Measurements from ENCODE around the gene FBP1. TPM values are rescaled to one million over a fixed set of nuclear protein-coding genes. Genes with fewer than 3 reads are reported as not detected.

The FBP1 gene
- total and polyA plus RNA-seq, 2 experiments from 2014 or later: 1.3 to 2.9 TPM

DNA sequence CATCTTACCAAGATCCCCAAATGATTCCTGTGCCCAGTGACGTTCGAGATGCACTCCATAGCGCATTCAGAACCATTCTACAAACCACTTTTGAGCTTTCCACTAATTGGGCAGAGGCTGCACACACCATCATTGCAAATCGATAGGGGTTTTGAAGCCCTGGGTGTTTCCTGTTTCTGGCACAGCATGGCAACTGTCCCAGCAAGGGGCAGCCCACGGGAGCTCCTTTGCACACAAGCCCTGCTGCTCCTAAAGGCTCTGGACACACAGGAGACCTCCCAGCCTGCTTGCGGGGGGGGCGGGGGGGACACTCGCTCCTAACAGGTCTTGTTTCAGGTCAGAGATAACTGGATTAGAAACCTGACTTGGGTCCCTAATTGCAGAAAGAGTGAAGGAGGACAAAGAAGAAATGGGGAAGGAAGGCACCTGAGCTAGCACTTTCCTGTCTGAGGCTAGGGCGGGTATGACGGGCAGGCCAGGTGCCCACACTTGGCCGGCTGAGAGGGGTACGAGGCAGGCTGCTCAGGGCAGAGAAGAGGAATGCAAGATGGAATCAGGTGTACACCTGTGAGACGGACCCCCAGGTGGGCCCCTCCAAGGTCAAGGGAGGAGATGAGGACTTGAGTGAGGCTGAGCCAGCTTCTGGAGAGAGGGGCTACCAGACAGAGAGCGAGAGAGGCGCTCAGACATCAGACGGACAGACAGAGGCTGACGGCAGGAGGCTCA is 820 bp downstream of the FBP1 start:
- TF ChIP-seq, protein P1, sequence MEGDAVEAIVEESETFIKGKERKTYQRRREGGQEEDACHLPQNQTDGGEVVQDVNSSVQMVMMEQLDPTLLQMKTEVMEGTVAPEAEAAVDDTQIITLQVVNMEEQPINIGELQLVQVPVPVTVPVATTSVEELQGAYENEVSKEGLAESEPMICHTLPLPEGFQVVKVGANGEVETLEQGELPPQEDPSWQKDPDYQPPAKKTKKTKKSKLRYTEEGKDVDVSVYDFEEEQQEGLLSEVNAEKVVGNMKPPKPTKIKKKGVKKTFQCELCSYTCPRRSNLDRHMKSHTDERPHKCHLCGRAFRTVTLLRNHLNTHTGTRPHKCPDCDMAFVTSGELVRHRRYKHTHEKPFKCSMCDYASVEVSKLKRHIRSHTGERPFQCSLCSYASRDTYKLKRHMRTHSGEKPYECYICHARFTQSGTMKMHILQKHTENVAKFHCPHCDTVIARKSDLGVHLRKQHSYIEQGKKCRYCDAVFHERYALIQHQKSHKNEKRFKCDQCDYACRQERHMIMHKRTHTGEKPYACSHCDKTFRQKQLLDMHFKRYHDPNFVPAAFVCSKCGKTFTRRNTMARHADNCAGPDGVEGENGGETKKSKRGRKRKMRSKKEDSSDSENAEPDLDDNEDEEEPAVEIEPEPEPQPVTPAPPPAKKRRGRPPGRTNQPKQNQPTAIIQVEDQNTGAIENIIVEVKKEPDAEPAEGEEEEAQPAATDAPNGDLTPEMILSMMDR (IDR thresholded peaks at IDR 0.05; ENCODE audit: low read depth, low read length): no peak
- H3K9me3 ChIP-seq (ENCODE audit: low read depth): no peaks in the 10 kb centered on the region
- H3K36me3 ChIP-seq: no peaks in the 10 kb centered on the region
- H3K4me3 ChIP-seq: peak overlapping the region; percentile 41
- H3K27ac ChIP-seq: no peak overlapping the region
- no peaks in the 10 kb centered on the region for H3K4me1 ChIP-seq (ENCODE audit: low read depth)
- H3K27me3 ChIP-seq: peaks cover 70% of the 10 kb centered on the region
- DNase-seq (ENCODE audit: low read depth in 1 of 2, low spot score in 1 of 2): no peak

GRCh38 chr9:94632737-94633136 is 6.6 kb downstream of the FBP1 start:
- no peak overlapping the region for H3K27ac ChIP-seq
- H3K4me3 ChIP-seq: no peak overlapping the region
- peaks cover 30% of the 10 kb centered on the region for H3K27me3 ChIP-seq
- peak in 1 of 2 donors; percentile 13 for DNase-seq (ENCODE audit: low read depth in 1 of 2, low spot score in 1 of 2)
- H3K4me1 ChIP-seq (ENCODE audit: low read depth): no peaks in the 10 kb centered on the region
- no peaks in the 10 kb centered on the region for H3K9me3 ChIP-seq (ENCODE audit: low read depth)
- H3K36me3 ChIP-seq: no peaks in the 10 kb centered on the region
- TF ChIP-seq, protein P1 (IDR thresholded peaks at IDR 0.05; ENCODE audit: low read depth, low read length): no peak

DNA sequence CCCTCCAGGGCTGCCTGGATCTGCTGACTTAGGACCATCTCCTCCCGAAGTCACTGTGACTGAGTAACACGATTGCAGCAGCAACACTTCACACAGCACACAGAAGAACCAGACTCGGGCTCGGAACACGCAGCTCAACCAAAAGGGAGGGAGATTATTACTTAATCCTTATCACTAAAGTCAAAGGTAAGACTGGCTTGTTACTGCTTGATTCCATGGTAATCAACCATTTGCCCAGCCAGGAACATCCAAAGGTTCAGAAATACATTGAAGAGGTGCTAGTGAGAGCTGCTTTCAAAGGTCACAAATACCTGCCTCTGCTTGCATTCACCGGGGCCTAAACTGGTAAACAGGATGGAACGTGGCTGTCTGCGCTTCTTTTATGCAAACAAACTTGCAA is 7.7 kb downstream of the FBP1 start:
- no peaks in the 10 kb centered on the region for H3K36me3 ChIP-seq
- H3K27ac ChIP-seq: no peak overlapping the region
- H3K27me3 ChIP-seq: peaks cover 19% of the 10 kb centered on the region
- H3K9me3 ChIP-seq (ENCODE audit: low read depth): no peaks in the 10 kb centered on the region
- H3K4me1 ChIP-seq (ENCODE audit: low read depth): no peaks in the 10 kb centered on the region
- H3K4me3 ChIP-seq: no peak overlapping the region
- TF ChIP-seq, protein P1 (IDR thresholded peaks at IDR 0.05; ENCODE audit: low read depth, low read length): no peak
- DNase-seq (ENCODE audit: low read depth in 1 of 2, low spot score in 1 of 2): no peak

DNA sequence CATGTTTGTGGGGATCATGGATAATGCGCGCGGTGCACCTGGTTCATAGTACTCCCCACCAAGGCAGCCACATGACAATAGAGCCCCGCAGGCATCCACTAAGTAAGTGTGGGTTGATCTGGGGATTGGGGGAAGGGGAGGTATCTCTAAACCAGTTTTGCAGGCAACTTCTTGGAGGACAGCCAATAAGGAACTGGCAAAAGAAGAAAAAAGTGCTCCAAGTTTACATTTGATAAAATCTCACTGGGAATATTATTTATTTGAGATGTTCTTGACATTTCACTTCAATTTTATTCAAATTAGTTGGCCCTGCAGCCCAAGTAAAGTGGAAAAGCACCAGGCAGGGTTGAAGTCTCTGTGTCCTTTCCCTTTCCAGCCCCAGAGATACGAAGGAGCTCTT is 8.5 kb downstream of the FBP1 start:
- no peak for DNase-seq (ENCODE audit: low read depth in 1 of 2, low spot score in 1 of 2)

GRCh38 chr9:94630281-94630680 is 9.0 kb downstream of the FBP1 start:
- H3K27me3 ChIP-seq: peaks cover 5% of the 10 kb centered on the region
- no peak for DNase-seq (ENCODE audit: low read depth in 1 of 2, low spot score in 1 of 2)
- no peak overlapping the region for H3K4me3 ChIP-seq
- H3K4me1 ChIP-seq (ENCODE audit: low read depth): no peaks in the 10 kb centered on the region
- no peaks in the 10 kb centered on the region for H3K9me3 ChIP-seq (ENCODE audit: low read depth)
- no peak overlapping the region for H3K27ac ChIP-seq
- TF ChIP-seq, protein P1 (IDR thresholded peaks at IDR 0.05; ENCODE audit: low read depth, low read length): no peak
- H3K36me3 ChIP-seq: no peaks in the 10 kb centered on the region

More for the DNA sequence above, 8.5 kb downstream of the FBP1 start:
- H3K27me3 ChIP-seq: peaks cover 11% of the 10 kb centered on the region
- H3K27ac ChIP-seq: no peak overlapping the region
- no peaks in the 10 kb centered on the region for H3K4me1 ChIP-seq (ENCODE audit: low read depth)
- no peaks in the 10 kb centered on the region for H3K36me3 ChIP-seq
- TF ChIP-seq, protein P1 (IDR thresholded peaks at IDR 0.05; ENCODE audit: low read depth, low read length): no peak
- H3K9me3 ChIP-seq (ENCODE audit: low read depth): no peaks in the 10 kb centered on the region
- no peak overlapping the region for H3K4me3 ChIP-seq
